ENCODE results near the gene SORCS2. TPM values are rescaled to one million over a fixed set of nuclear protein-coding genes. Genes with fewer than 3 reads are reported as not detected.

The SORCS2 gene
- total RNA-seq, 2 donors from 2014 or later: 0.54 to 0.74 TPM

- Histone ChIP-seq H3K36me3 (no peaks in the 10 kb centered on the region), H3K4me1 (no peaks in the 10 kb centered on the region), H3K4me3 (no peak overlapping the region), H3K9ac (ENCODE audit: low read depth in 2 of 2, low read length in 2 of 2) (no peak overlapping the region), H3K27me3 (no peaks in the 10 kb centered on the region), H3K27ac (no peak overlapping the region), H3K9me3 (no peaks in the 10 kb centered on the region)
- no peak for DNase-seq
- intact Hi-C loops (cut with DNase I): no loop called here
- no peak for TF ChIP-seq CTCF (IDR thresholded peaks at IDR 0.05)
Observed at GRCh38 chr4:7638984-7639789, 446.8 kb downstream of the SORCS2 start.

GRCh38 chr4:7640136-7640535, 447.8 kb downstream of the SORCS2 start:
- H3K9ac ChIP-seq (ENCODE audit: low read depth in 2 of 2, low read length in 2 of 2): no peak overlapping the region
- intact Hi-C loops (cut with DNase I): no loop called here

GRCh38 chr4:7641712-7642111, 449.4 kb downstream of the SORCS2 start:
- TF ChIP-seq CTCF (IDR thresholded peaks at IDR 0.05): no peak
- H3K9me3 ChIP-seq: no peaks in the 10 kb centered on the region
- H3K36me3 ChIP-seq: no peaks in the 10 kb centered on the region
- H3K9ac ChIP-seq (ENCODE audit: low read depth in 2 of 2, low read length in 2 of 2): no peak overlapping the region
- H3K4me1 ChIP-seq: no peaks in the 10 kb centered on the region
- intact Hi-C loops (cut with DNase I): no loop called here
- H3K4me3 ChIP-seq: no peak overlapping the region
- no peaks in the 10 kb centered on the region for H3K27me3 ChIP-seq
- H3K27ac ChIP-seq: no peak overlapping the region
- DNase-seq: no peak

More at GRCh38 chr4:7640136-7640535, 447.8 kb downstream of the SORCS2 start:
- no peaks in the 10 kb centered on the region for H3K36me3 ChIP-seq
- no peak overlapping the region for H3K27ac ChIP-seq
- DNase-seq: no peak
- H3K4me3 ChIP-seq: no peak overlapping the region
- no peaks in the 10 kb centered on the region for H3K4me1 ChIP-seq
- H3K9me3 ChIP-seq: no peaks in the 10 kb centered on the region
- no peak for TF ChIP-seq CTCF (IDR thresholded peaks at IDR 0.05)
- no peaks in the 10 kb centered on the region for H3K27me3 ChIP-seq

GRCh38 chr4:7642741-7643458, 450.6 kb downstream of the SORCS2 start:
- Histone ChIP-seq H3K27ac (no peak overlapping the region), H3K27me3 (no peaks in the 10 kb centered on the region), H3K4me1 (no peaks in the 10 kb centered on the region), H3K9ac (ENCODE audit: low read depth in 2 of 2, low read length in 2 of 2) (no peak overlapping the region), H3K36me3 (no peaks in the 10 kb centered on the region), H3K4me3 (no peak overlapping the region), H3K9me3 (no peaks in the 10 kb centered on the region)
- no peak for TF ChIP-seq CTCF (IDR thresholded peaks at IDR 0.05)
- intact Hi-C loops (cut with DNase I): no loop called here
- no peak for DNase-seq

GRCh38 chr4:7645158-7645557, 452.8 kb downstream of the SORCS2 start:
- H3K4me1 ChIP-seq: no peaks in the 10 kb centered on the region
- H3K9me3 ChIP-seq: no peaks in the 10 kb centered on the region
- TF ChIP-seq CTCF (IDR thresholded peaks at IDR 0.05): no peak
- DNase-seq: no peak
- H3K36me3 ChIP-seq: no peaks in the 10 kb centered on the region
- no peak overlapping the region for H3K9ac ChIP-seq (ENCODE audit: low read depth in 2 of 2, low read length in 2 of 2)
- no peak overlapping the region for H3K27ac ChIP-seq
- no peaks in the 10 kb centered on the region for H3K27me3 ChIP-seq
- intact Hi-C loops (cut with DNase I): no loop called here
- H3K4me3 ChIP-seq: no peak overlapping the region
